Prostate gland (tissue), 2 donors: Measurements from ENCODE around the gene ZBTB11.

Experiments used
- CTCF ChIP-seq, 4 experiments: fragments of 200-600 bp in 2 of 4; fragments of 450-650 bp in 2 of 4; sonication (generic) in 2 of 4; IDR thresholded peaks; 1 replicate in 3 of 4; 2 replicates in 1 of 4; pipeline ENCODE4 v1.5.1; 2016 to 2019; ENCODE audit warnings: antibody characterized with exemption in 4 of 4, mild to moderate bottlenecking in 2 of 4, moderate library complexity in 2 of 4
- POLR2AphosphoS5 ChIP-seq: sonication (generic); formaldehyde crosslinking; IDR thresholded peaks from one replicate; pipeline ENCODE4 v1.6.1; 2017; ENCODE audit warnings: antibody characterized with exemption

DNA sequence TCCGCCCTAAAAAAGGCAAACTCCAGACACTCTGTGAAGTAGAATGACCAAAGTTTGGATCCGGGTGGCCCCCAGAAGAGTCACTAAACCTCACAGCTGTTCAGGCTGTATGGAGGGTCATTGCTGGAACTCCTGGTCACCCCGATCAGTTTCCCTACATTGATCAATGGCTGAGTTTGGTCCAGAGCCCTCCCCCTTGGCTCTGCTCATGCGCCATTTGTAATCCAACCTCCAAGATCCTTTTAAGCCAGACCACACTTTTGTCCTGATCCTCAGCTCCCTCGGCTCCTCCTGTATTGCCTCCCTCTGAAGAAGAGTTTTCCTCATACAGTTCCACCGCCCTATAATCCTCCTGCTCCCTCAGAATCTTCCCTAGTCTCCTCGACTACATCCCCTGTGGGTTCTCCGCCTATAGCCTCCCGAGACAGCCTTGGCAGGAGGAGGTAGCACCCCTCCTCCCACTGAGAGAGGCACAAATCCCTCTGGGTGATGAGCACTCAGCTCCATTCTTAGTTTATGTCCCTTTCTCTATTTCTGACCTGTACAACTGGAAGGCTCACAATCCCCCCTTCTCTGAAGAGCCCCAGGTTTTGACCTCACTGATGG, 42.2 kb downstream of the ZBTB11 start:
- TF ChIP-seq CTCF (IDR thresholded peaks at IDR 0.05) (no peak), POLR2AphosphoS5 (no peak)
